ENCODE measurements around the gene WDR70. TPM values are rescaled to one million over a fixed set of nuclear protein-coding genes. Genes with fewer than 3 reads are reported as not detected.

The WDR70 gene
- total and polyA plus RNA-seq, 2 of the 8 experiments (the other 6 are each of a cell fraction or from before 2014, with no cell fraction given): 10.6 to 37.4 TPM

DNA sequence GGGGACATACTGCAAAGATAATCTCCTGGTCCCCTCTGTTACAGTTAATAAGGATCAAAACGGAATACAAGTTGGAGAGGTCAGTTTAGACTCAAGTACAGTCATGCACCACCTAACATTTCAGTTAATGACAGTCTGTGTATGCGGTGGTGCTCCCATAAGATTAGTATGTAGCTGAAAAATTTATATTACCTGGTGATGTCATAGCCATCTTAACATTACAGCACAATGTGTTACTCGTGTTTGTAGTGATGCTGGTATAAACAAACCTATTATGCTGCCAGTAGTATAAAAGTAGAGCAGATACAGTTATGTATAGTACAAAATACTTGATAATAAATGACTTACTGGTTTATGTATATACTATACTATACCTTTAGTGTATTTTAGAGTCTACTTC is 252.8 kb downstream of the WDR70 start:
- Histone ChIP-seq H4K5ac (ENCODE audit: insufficient read length, low read depth, low read length) (no peak overlapping the region), H3K23me2 (ENCODE audit: low read depth, low read length) (no peaks in the 10 kb centered on the region), H2BK120ac (replicated peaks; ENCODE audit: low read depth, low read length) (no peak overlapping the region), H2BK5ac (ENCODE audit: low read depth, low read length) (no peak overlapping the region), H3K4me1 (replicated peaks in 1 of 4; ENCODE audit: control insufficient read depth in 3 of 4, insufficient read depth in 4 of 4, low read length in 3 of 4) (no peaks in the 10 kb centered on the region), H4K91ac (replicated peaks; ENCODE audit: insufficient read length, low read length) (no peak overlapping the region), H3K27ac (ENCODE audit: low read depth, low read length) (no peak overlapping the region), H3K14ac (ENCODE audit: insufficient read length) (no peak overlapping the region), H3K79me2 (ENCODE audit: control insufficient read depth in 1 of 2, insufficient read depth in 2 of 2, low read length in 2 of 2) (no peaks in the 10 kb centered on the region), H3K56ac (replicated peaks; ENCODE audit: insufficient read length, low read depth, low read length) (no peak overlapping the region), H3K36me3 (ENCODE audit: control insufficient read depth in 2 of 4, insufficient read depth in 4 of 4, low read length in 3 of 4) (no peaks in the 10 kb centered on the region), H3K23ac (ENCODE audit: insufficient read length) (no peak overlapping the region), H3K9ac (replicated peaks in 1 of 4; ENCODE audit: extremely low read depth in 1 of 4, low read depth in 3 of 4, low read length in 3 of 4) (no peak overlapping the region), H3K4ac (replicated peaks; ENCODE audit: insufficient read length, low read depth, low read length) (no peak overlapping the region), H2AFZ (ENCODE audit: low read length) (no peak overlapping the region), H2AK5ac (ENCODE audit: low read depth, low read length) (no peak overlapping the region), H3K4me3 (ENCODE audit: extremely low read depth in 1 of 4, insufficient read depth in 2 of 4, low read depth in 3 of 4, low read length in 4 of 4) (no peak overlapping the region), H2BK20ac (ENCODE audit: low read length) (no peak overlapping the region), H3K4me2 (ENCODE audit: insufficient read depth in 1 of 2, low read depth in 2 of 2, low read length in 2 of 2) (no peak overlapping the region), H2BK12ac (ENCODE audit: low read depth, low read length) (no peak overlapping the region), H3K9me3 (ENCODE audit: insufficient read depth in 2 of 2, low read depth in 1 of 2, low read length in 1 of 2) (peaks cover 3 to 4% of the 10 kb centered on the region in 2 experiments; a peak in 1 of 4 replicates), H3K79me1 (ENCODE audit: low read depth, low read length) (no peaks in the 10 kb centered on the region), H4K20me1 (replicated peaks in 1 of 2; ENCODE audit: control insufficient read depth in 1 of 2, insufficient read depth in 2 of 2, low read length in 2 of 2) (no peaks in the 10 kb centered on the region), H3K18ac (ENCODE audit: extremely low read depth, low read length) (no peak overlapping the region), H4K8ac (ENCODE audit: extremely low read depth, insufficient read depth, low read length) (no peak overlapping the region), H3K27me3 (replicated peaks in 1 of 4; ENCODE audit: control insufficient read depth in 3 of 4, extremely low read depth in 1 of 4, insufficient read depth in 3 of 4, low read length in 3 of 4) (no peaks in the 10 kb centered on the region), H2BK15ac (ENCODE audit: low read length) (no peak overlapping the region)
- TF ChIP-seq TBP (IDR thresholded peaks at IDR 0.05; ENCODE audit: low read depth, low read length) (no peak), SRF (IDR thresholded peaks at IDR 0.05; ENCODE audit: low read depth, low read length) (no peak), BACH1 (IDR thresholded peaks at IDR 0.05; ENCODE audit: low read length) (no peak), SIRT6 (IDR thresholded peaks at IDR 0.05; ENCODE audit: low read length) (no peak)
- TF ChIP-seq, protein P1, sequence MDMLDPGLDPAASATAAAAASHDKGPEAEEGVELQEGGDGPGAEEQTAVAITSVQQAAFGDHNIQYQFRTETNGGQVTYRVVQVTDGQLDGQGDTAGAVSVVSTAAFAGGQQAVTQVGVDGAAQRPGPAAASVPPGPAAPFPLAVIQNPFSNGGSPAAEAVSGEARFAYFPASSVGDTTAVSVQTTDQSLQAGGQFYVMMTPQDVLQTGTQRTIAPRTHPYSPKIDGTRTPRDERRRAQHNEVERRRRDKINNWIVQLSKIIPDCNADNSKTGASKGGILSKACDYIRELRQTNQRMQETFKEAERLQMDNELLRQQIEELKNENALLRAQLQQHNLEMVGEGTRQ (IDR thresholded peaks at IDR 0.05; ENCODE audit: low read length): no peak
- TF ChIP-seq, protein P2, sequence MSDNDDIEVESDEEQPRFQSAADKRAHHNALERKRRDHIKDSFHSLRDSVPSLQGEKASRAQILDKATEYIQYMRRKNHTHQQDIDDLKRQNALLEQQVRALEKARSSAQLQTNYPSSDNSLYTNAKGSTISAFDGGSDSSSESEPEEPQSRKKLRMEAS (IDR thresholded peaks at IDR 0.05): no peak
- no peak for DNase-seq (ENCODE audit: low read depth in 1 of 2, low spot score in 2 of 2)
- no peak for FAIRE-seq
- ChIA-PET CTCF (ENCODE audit: partially characterized antibody) (no interaction called here), POLR2A (ENCODE audit: partially characterized antibody) (no interaction called here)
- 83% methylated on average over 3 of the region's 3 CpGs; no CpG with 5 or more reads in 1 of the 2 experiments for WGBS, 2 experiments (ENCODE audit: extremely low coverage in 1 of 2, insufficient coverage in 1 of 2, insufficient read length in 1 of 2, insufficient replicate concordance in 2 of 2, low coverage in 1 of 2, low lambda C conversion rate in 2 of 2, missing lambda C conversion rate in 1 of 2)
